Stomach (tissue), 19 donors: Measurements from ENCODE around the gene SLC35F6. TPM values are rescaled to one million over a fixed set of nuclear protein-coding genes. Genes with fewer than 3 reads are reported as not detected.

Experiments used
- DNase-seq, 2 donors: peaks; one replicate each; pipeline versions ENCODE4 v3.0.0 to v3.0.0-alpha.2; 2013 to 2019
- H3K27ac ChIP-seq, 5 donors: fragments of 200-600 bp in 4 of 5; sonication (generic) in 4 of 5; one replicate each; pipeline ENCODE4 v1.5.1; 2013 to 2019; ENCODE audit warnings: mild to moderate bottlenecking in 1 of 5, moderate library complexity in 1 of 5
- H3K27me3 ChIP-seq, 3 donors: fragments of 200-600 bp; sonication (generic); one replicate each; pipeline ENCODE4 v1.5.1; 2017 to 2019; ENCODE audit warnings: mixed run types in 1 of 3
- H3K36me3 ChIP-seq, 4 donors: fragments of 200-600 bp; sonication (generic); 1 replicate in 3 of 4; 2 replicates in 1 of 4; pipeline ENCODE4 v1.5.1; 2016 to 2019
- H3K4me1 ChIP-seq, 4 donors: fragments of 200-600 bp; sonication (generic); one replicate each; pipeline ENCODE4 v1.5.1; 2016 to 2019
- H3K4me3 ChIP-seq, 4 donors: fragments of 200-600 bp; sonication (generic) in 3 of 4; one replicate each; pipeline ENCODE4 v1.5.1; 2016 to 2019; ENCODE audit warnings: mild to moderate bottlenecking in 1 of 4
- H3K9me3 ChIP-seq, 4 donors: fragments of 200-600 bp; sonication (generic); one replicate each; pipeline ENCODE4 v1.5.1; 2016 to 2019
- EP300 ChIP-seq: sonication (generic); formaldehyde crosslinking; IDR thresholded peaks from one replicate; pipeline ENCODE4 v1.6.1; 2017; ENCODE audit warnings: antibody characterized with exemption
- POLR2A ChIP-seq, 4 donors: fragments of 450-650 bp; IDR thresholded peaks; one replicate each; pipeline ENCODE4 v1.6.1; 2016; ENCODE audit warnings: antibody characterized with exemption in 4 of 4, control low read depth in 2 of 4, mild to moderate bottlenecking in 1 of 4, moderate library complexity in 1 of 4
- POLR2AphosphoS5 ChIP-seq, 3 donors: sonication (generic); formaldehyde crosslinking; IDR thresholded peaks; one replicate each; pipeline ENCODE4 v1.6.1; 2016; ENCODE audit warnings: antibody characterized with exemption in 3 of 3
- WGBS, 5 donors: extraction: QIAGEN DNeasy Blood & Tissue Kit in 3 of 5; methylation state at CpG; one replicate each; pipeline versions ENCODE4 v1.1.5 to v1.1.7; 2013 to 2018; 5-methylcytosine and 5-hydroxymethylcytosine counted together
- intact Hi-C: fragments of 100-400 bp; cut with DNase I; formaldehyde crosslinking; loops from one replicate; pipeline ENCODE4 v1.15.1; 2023; ENCODE audit warnings: low total_unique reads
- long read RNA-seq, 10 donors: transcript quantifications; one replicate each; lab custom pipeline, GENCODE V29; 2026
- polyA plus RNA-seq, 3 donors: library from polyadenylated mRNA; stranded (reverse); fragments of 200-250 nt; gene quantifications; one replicate each; pipeline ENCODE4 v1.2.3, GENCODE V29; 2013
- total RNA-seq, 5 donors: library from RNA; depleted of rRNA; stranded (reverse); fragments of >200 nt; gene quantifications; one replicate each; pipeline versions ENCODE4 v1.1.0 to v1.2.3, GENCODE V29; 2014 to 2016
- TF ChIP-seq, protein P1 (sequence below), 7 experiments: fragments of 450-650 bp in 4 of 7; fragments of 200-600 bp in 3 of 7; sonication (generic) in 3 of 7; IDR thresholded peaks; one replicate each; pipeline ENCODE4 v1.5.1; 2016 to 2019; ENCODE audit warnings: antibody characterized with exemption in 7 of 7, control low read depth in 2 of 7, mild to moderate bottlenecking in 1 of 7
- donor health status: healthy with polysubstance abuse.
- donor health status: Bipolar disorder and iron deficiency.
- donor health status: healthy.

The SLC35F6 gene, protein sequence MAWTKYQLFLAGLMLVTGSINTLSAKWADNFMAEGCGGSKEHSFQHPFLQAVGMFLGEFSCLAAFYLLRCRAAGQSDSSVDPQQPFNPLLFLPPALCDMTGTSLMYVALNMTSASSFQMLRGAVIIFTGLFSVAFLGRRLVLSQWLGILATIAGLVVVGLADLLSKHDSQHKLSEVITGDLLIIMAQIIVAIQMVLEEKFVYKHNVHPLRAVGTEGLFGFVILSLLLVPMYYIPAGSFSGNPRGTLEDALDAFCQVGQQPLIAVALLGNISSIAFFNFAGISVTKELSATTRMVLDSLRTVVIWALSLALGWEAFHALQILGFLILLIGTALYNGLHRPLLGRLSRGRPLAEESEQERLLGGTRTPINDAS
- total RNA-seq (10 to 100 TPM; 12.8 to 40.9 (median 14.7) TPM), polyA plus RNA-seq (10 to 100 TPM in 1 of 3 donors, 1 to 10 TPM in 2; 4.9 to 10.5 (median 8.6) TPM)
- long read RNA-seq, donor 1, partial matches to known transcripts = 0 of 1 reads
- long read RNA-seq, donor 1, other reads (novel, unspliced or antisense) = 0 of 1 reads
- long read RNA-seq, donor 2, transcript SLC35F6-201 (6 exons, 3,898 nt) = major isoform, 6 of 12 reads
- long read RNA-seq, donor 2, partial matches to known transcripts = 6 of 12 reads
- long read RNA-seq, donor 2, other reads (novel, unspliced or antisense) = 0 of 12 reads
- long read RNA-seq, donor 3, partial matches to known transcripts = 0 of 3 reads
- long read RNA-seq, donor 3, other reads (novel, unspliced or antisense) = 0 of 3 reads
- long read RNA-seq, donor 4 = 0 reads
- long read RNA-seq, donor 5, partial matches to known transcripts = 0 of 5 reads
- long read RNA-seq, donor 5, other reads (novel, unspliced or antisense) = 0 of 5 reads
- long read RNA-seq, donor 6 = 0 reads
- long read RNA-seq, donor 7, partial matches to known transcripts = 0 of 4 reads
- long read RNA-seq, donor 7, other reads (novel, unspliced or antisense) = 0 of 4 reads
- long read RNA-seq, donor 8, partial matches to known transcripts = 0 of 3 reads
- long read RNA-seq, donor 8, other reads (novel, unspliced or antisense) = 0 of 3 reads
- long read RNA-seq, donor 9, partial matches to known transcripts = 0 of 3 reads
- long read RNA-seq, donor 9, other reads (novel, unspliced or antisense) = 0 of 3 reads
- long read RNA-seq, donor 10 = 0 reads

DNA sequence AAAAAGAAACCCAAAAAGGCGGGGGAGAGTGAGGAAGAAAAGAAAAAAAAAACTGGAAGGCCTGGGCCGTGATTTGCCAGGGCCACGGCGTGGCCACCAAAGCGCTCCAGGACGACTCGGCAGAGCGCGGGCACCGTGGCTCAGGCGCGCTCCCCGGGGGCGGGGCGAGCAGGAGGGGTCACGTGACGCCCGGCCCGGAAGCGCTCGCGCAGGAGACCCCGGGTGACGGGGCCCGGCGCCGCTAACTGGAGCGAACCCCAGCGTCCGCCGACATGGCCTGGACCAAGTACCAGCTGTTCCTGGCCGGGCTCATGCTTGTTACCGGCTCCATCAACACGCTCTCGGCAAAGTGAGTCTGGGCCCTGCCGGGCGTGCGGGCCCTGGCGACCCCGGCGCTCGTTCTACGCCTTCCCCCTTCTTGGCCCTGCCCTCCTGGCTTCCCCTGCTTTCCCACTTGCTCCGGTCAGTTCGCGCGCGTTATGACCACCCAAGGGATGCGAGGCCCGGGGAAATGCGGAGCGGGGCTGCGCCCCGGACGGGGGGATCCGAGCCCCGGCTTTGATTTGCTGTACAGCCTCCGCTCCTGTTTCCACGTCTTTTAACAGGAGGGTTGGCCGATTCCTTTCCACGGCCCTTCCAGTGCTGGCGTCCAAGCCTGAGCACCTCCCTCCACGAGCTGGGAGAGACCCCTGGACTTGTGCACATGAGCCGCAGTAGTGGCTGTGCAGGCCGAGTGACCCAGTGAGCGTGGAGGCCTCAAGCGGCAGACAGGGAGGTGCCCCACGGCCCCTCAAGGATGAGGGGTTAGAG lies at the start of gene SLC35F6:
Gene SLC35F6 (plus strand): TSS at position 207 of the 810 bp plus-strand sequence. CDS start 66 bp downstream, at position 273.
- Histone ChIP-seq H3K4me3 (peak within 1 kb of the TSS; percentile 78 to 92 (median 88)), H3K27ac (peak within 1 kb of the TSS; percentile 90 to 94 (median 92)), H3K9me3 (no peaks in the 10 kb centered on the region), H3K27me3 (no peaks in the 10 kb centered on the region), H3K36me3 (no peaks in the 10 kb centered on the region), H3K4me1 (peaks cover 14 to 57% (median 51%) of the 10 kb centered on the region in 4 donors)
- peak; percentile 85 to 95 for DNase-seq
- 0 to 1% (median 1%) methylated on average over 50 to 68 of the region's 68 CpGs for WGBS, 5 donors
- intact Hi-C loops = no loop called here
- TF ChIP-seq POLR2AphosphoS5 (IDR thresholded peaks at IDR 0.05) (peak; percentile 54 to 93 (median 88)), POLR2A (IDR thresholded peaks at IDR 0.05) (peak in 1 of 4 donors; percentile 48)
- TF ChIP-seq, protein P1, sequence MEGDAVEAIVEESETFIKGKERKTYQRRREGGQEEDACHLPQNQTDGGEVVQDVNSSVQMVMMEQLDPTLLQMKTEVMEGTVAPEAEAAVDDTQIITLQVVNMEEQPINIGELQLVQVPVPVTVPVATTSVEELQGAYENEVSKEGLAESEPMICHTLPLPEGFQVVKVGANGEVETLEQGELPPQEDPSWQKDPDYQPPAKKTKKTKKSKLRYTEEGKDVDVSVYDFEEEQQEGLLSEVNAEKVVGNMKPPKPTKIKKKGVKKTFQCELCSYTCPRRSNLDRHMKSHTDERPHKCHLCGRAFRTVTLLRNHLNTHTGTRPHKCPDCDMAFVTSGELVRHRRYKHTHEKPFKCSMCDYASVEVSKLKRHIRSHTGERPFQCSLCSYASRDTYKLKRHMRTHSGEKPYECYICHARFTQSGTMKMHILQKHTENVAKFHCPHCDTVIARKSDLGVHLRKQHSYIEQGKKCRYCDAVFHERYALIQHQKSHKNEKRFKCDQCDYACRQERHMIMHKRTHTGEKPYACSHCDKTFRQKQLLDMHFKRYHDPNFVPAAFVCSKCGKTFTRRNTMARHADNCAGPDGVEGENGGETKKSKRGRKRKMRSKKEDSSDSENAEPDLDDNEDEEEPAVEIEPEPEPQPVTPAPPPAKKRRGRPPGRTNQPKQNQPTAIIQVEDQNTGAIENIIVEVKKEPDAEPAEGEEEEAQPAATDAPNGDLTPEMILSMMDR (IDR thresholded peaks at IDR 0.05) = no peak

DNA sequence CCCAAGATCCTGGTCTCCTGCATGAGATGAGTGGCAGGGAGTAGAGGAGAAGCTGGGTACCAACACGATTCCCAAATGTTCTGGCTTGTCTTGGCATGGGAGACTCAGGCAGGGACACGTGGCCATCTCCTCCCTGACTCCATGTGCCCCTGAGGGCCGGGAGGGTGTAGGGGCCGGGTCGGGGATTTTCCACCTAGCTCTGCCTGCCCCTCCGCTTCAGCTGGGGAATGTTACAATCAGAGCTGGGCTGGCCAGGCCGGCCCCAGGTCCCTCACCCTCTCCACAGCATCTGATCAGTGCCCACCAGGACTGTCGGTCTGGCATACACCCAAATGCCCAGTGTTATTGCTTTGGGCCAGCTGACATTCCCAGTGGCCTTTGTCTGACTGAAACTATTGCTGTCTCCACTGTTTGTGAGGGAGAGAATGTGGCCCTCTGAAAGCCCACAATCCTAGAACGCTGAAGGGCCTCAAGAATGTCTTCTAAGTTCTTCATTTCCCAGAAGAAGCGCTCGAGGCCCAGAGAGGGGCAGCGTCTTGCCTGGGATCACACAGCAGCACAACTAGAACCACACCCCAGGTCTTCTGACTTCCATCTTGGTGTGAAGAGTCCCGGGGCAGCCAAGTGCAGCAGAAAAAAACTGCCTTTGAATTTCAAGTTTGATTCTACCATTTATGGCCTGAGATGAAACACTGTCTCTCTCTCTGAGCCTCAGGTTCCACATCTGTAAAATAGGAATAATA lies 48.4 kb upstream of the SLC35F6 start:
- TF ChIP-seq POLR2AphosphoS5 (IDR thresholded peaks at IDR 0.05) = no peak
- TF ChIP-seq, protein P1 (IDR thresholded peaks at IDR 0.05) = no peak
- no peak for TF ChIP-seq EP300
- no peak for TF ChIP-seq POLR2A (IDR thresholded peaks at IDR 0.05)
- peaks cover 0 to 24% (median 0%) of the 10 kb centered on the region in 3 donors for H3K27me3 ChIP-seq
- H3K4me1 ChIP-seq = peaks cover 13 to 41% (median 28%) of the 10 kb centered on the region in 4 donors
- no peaks in the 10 kb centered on the region for H3K36me3 ChIP-seq
- H3K9me3 ChIP-seq = no peaks in the 10 kb centered on the region
- peak overlapping the region in 1 of 5 donors; percentile 24 for H3K27ac ChIP-seq
- no peak overlapping the region for H3K4me3 ChIP-seq
- 80 to 94% (median 86%) methylated on average over 9 to 13 of the region's 13 CpGs for WGBS, 5 donors
- DNase-seq = no peak
- intact Hi-C loops = no loop called here

DNA sequence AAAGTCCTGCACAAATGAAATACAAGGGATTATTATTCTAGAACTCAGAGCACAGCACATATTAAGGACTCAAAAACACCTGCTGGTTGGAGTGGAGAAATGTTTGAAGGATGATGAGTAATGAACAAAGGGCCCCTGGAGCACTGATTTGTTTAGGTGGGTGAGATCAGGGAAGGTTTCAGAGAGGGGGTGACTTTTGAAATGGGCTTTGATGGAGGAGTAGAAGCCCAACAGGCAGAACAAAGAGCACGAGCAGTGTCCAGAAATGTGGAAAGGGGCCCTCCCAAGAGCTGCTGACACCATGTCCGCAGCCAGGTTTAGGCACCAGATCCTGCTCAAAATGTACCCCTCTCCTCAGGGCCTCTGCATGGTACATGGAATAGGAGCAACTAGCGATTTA lies 47.7 kb upstream of the SLC35F6 start:
- no peak for TF ChIP-seq POLR2AphosphoS5 (IDR thresholded peaks at IDR 0.05)
- TF ChIP-seq, protein P1 (IDR thresholded peaks at IDR 0.05) = no peak
- TF ChIP-seq POLR2A (IDR thresholded peaks at IDR 0.05) = no peak
- TF ChIP-seq EP300 = no peak
- Histone ChIP-seq H3K27ac (no peak overlapping the region), H3K27me3 (peaks cover 0 to 22% (median 0%) of the 10 kb centered on the region in 3 donors), H3K4me3 (no peak overlapping the region), H3K4me1 (peaks cover 19 to 41% (median 32%) of the 10 kb centered on the region in 4 donors), H3K9me3 (no peaks in the 10 kb centered on the region), H3K36me3 (no peaks in the 10 kb centered on the region)
- WGBS, 5 donors = 90 to 98% (median 93%) methylated on average over 3 of the region's 3 CpGs
- intact Hi-C loops = no loop called here
- no peak for DNase-seq
